ENCODE data around the gene WNT7B.
"Not testable (repeated sequence)": the region's sequence is repeated elsewhere in the genome, so short reads cannot be mapped to it uniquely, and the experiment has no call there.

The WNT7B gene

GRCh38 chr22:46008836-46009596, 32.1 kb upstream of the WNT7B start:
- DNase-seq (ENCODE audit: low read depth in 4 of 4, low spot score in 1 of 4), result no peak

DNA sequence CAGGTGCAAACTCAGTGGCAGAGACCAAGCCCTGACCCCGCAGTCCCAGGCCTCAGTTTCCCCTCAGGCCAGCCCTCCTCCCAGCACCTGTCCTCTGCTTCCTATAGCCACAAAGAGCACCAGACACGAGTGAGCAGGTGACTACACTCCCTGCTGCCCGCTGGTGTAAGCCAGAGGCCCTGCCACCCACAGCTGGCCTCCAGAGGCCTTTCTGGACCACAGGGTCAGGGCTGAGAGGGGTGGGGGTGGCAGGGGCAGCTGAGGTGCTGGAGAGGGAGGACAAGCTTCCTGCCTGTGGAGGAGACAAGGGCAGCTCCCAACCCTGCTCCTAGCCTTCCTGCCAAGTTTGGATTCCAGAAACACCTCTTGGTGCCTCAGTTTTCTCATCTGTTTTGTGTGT, 31.3 kb upstream of the WNT7B start:
- DNase-seq (ENCODE audit: low read depth in 4 of 4, low spot score in 1 of 4), result no peak

GRCh38 chr22:46007848-46008261, 30.9 kb upstream of the WNT7B start:
- DNase-seq (ENCODE audit: low read depth in 4 of 4, low spot score in 1 of 4), result no peak

- no peak for DNase-seq (ENCODE audit: low read depth in 4 of 4, low spot score in 1 of 4)
Observed at GRCh38 chr22:46007003-46007847, 30.3 kb upstream of the WNT7B start.

- DNase-seq (ENCODE audit: low read depth in 4 of 4, low spot score in 1 of 4), result peak; percentile 81 to 90 (median 84)
Observed at GRCh38 chr22:46006379-46007002, 29.5 kb upstream of the WNT7B start.

DNA sequence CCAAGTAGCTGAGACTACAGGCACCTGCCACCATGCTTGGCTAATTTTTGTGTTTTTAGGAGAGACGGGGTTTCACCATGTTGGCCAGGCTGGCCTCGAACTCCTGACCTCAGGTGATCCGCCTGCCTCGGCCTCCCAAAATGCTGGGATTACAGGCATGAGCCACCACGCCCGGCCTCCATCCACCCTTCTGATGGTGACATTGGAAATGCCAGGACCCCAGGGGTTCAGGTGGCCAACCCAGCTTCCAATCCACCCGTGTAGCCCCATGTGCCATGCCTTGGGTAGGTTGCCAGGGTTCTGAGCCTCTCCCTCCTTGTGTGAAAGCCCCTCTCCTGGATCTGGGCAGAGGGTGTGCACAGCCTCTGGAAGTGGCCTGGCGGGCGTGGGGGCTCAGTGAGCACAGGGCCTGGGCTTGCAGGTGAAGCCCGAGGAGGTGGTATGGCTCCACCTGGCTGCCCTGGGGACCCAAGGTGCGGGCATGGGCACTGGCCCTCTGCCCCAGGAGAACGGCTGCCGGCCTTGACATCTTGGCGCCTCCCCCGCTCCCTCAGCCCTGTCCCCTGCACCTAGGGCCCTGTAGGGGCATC, 28.2 kb upstream of the WNT7B start:
- DNase-seq (ENCODE audit: low read depth in 4 of 4, low spot score in 1 of 4), result not testable (repeated sequence)

GRCh38 chr22:46004105-46004866, 27.3 kb upstream of the WNT7B start:
- DNase-seq (ENCODE audit: low read depth in 4 of 4, low spot score in 1 of 4), result no peak

DNA sequence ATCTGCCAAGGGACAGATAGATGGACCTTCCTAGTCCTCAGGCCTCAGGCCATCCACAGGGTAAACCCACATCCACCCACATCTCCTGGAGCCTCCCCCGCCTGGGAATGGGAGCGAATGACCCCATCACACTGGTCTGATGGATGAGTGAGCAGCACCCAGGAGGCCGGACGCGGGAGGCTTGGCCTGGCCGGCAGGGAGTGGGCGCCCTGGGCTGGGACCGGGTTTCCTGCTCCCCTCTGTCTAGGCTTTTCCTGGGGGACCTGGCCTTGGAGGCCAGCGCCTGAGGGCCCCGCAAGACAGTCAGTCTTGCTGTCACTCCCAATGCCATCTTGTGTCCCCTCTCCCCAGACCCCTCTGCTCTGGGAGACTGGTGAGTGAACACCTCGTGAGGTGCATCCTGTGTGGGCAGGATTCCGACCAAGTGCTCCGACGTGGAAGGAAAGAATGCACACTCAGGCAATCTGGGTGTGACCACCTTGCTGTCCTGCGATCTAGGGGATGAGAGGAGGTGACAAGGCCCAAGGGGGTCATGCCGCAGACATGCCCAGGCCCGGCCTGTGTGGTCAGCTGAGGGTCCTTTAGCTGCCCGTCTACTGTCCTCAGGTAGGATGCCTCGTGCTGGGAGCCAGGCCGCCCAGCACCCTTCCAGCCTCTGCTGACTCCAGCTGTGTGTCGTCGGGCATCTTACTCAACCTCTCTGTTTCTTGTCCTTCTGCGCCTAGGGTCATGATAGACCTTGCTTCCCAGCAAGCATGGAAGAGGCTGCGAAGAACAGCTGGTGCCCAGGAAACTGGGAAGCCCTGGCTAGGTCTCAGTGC, 26.5 kb upstream of the WNT7B start:
- DNase-seq (ENCODE audit: low read depth in 4 of 4, low spot score in 1 of 4), result no peak

GRCh38 chr22:46002757-46003270, 25.9 kb upstream of the WNT7B start:
- DNase-seq (ENCODE audit: low read depth in 4 of 4, low spot score in 1 of 4), result no peak

GRCh38 chr22:46001426-46002106, 24.6 kb upstream of the WNT7B start:
- no peak for DNase-seq (ENCODE audit: low read depth in 4 of 4, low spot score in 1 of 4)

- no peak for DNase-seq (ENCODE audit: low read depth in 4 of 4, low spot score in 1 of 4)
Observed at GRCh38 chr22:46001046-46001425, 24.1 kb upstream of the WNT7B start.

GRCh38 chr22:46000081-46001027, 23.4 kb upstream of the WNT7B start:
- DNase-seq (ENCODE audit: low read depth in 4 of 4, low spot score in 1 of 4), result no peak

DNA sequence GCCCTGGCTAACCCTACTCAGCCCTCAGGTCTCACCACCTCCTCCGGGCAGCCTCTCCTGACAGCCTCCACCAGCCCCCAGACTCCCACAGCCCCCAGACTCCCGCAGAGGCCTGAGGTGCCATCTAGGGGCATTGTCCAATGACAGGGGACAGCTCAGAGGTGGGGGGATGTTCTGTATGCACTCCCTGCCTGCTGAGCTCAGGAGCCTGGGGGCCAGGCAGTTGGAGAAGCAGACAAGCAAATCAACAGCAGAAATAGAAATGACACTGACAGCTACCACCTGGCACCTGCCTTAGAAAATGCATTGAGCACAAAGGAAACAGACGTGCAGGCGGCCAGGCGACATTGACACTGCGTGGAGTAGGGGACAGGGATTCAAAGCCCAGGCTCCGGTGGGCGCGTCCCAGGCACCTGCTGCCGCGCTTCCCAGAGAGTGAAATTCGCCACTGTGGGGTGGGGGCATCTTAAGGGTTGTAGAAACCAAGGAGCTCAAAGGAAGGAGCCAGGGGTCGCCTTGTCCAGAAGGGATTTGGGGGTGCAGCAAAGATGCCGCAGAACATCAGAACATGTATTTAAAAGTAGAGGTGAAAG, 22.5 kb upstream of the WNT7B start:
- no peak for DNase-seq (ENCODE audit: low read depth in 4 of 4, low spot score in 1 of 4)

GRCh38 chr22:45998638-45999378, 21.8 kb upstream of the WNT7B start:
- no peak for DNase-seq (ENCODE audit: low read depth in 4 of 4, low spot score in 1 of 4)

DNA sequence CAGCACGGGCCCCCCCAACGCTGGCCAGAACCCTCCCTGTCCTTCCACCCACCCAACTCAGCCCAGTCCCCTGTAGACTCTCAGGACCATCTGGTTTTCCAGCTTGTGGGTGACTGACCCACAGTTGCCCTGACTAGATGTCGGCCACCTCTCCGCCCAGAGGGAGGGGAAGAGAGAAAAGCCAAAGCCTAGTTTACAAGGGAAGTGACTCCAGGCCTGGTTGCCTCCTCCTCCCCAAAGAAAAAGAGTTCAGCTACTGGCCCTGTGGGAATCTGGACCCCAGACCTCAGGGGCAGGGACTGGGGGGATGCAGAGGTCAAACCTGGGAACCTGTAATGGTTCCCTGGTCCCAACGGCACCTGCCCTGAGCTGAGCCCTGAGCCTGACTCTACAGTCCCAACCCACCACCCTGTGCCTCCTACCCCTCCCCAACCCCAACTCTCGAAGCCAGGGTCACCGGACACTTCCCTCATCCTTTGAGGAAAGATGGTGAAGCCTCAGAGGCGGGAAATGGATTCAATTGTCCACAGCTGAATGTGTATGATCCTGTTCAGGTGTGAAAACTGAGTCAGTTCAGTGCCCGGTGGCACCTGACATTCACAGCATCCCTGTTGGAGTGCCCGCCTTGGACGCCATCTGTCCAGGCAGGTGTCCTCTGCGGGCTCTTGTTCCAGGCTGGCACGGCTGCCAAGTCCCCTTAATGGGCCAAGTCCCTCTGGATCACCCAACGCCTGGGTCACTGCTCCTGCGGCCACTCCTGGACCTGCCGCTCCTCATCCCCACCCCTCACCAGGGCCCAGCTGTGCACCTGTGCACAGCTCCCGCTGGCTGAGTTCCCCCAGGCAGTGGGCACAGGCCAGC, 21.0 kb upstream of the WNT7B start:
- DNase-seq (ENCODE audit: low read depth in 4 of 4, low spot score in 1 of 4), result no peak

All from stimulated activated CD4-positive, alpha-beta T cell treated with anti-CD3 and anti-CD28 coated beads, Interleukin-1b, Interleukin-23, amount 100 ng/mL, for 24 hours (primary cell).